ENCODE data around the gene FFAR3.
"Not testable (repeated sequence)": the region's sequence is repeated elsewhere in the genome, so short reads cannot be mapped to it uniquely, and the experiment has no call there.

FFAR3 gene

DNA sequence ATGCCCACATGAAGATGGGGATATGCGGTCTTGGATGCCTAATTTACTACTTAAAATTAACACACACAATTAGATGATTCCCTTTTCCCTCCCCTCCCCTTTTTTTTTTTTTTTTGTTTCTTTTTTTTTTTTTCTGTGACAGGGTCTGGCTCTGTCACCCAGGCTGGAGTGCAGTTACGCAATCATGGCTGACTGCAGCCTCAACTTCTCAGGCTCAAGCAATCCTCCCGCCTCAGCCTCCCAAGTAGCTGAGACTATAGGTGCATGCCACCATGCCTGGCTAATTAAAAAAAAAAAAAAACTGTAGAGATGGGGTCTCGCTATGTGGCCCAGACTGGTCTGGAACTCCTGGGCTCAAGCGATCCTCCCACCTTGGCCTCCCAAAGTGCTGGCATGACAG lies 21.3 kb downstream of the FFAR3 start:
- not testable (repeated sequence) for H3K4me1 ChIP-seq (ENCODE audit: control insufficient read depth, insufficient read depth, low read length); H3K27ac ChIP-seq (ENCODE audit: low read depth, low read length); H3K9ac ChIP-seq (ENCODE audit: low read depth, low read length); H3K4me3 ChIP-seq (ENCODE audit: low read depth, low read length); H3K36me3 ChIP-seq (ENCODE audit: control insufficient read depth, insufficient read depth, low read length); H3K27me3 ChIP-seq (ENCODE audit: control insufficient read depth, insufficient read depth, low read length)
- H3K9me3 ChIP-seq (ENCODE audit: control insufficient read depth, insufficient read depth, low read length) = peaks cover 12% of the 10 kb centered on the region

DNA sequence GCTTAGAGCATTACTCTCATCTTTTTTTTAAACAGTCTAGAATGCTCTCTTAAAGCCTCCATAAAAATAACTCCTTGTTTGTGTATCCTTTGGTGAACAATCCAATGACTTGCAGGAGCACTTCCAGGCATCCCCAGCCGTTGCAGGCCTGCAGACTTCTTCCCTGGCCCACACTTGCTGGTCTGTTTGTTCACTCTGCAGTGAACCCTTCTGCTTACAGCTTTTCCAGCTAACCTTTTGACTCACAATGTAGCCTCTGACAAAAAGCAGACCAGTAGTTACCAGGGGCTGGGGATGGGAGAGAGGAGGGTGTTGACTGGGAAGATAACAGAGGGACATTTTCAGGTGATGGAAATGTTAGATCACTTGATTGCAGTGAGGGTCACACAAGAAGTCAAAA lies 21.7 kb downstream of the FFAR3 start:
- Histone ChIP-seq H3K27me3 (ENCODE audit: control insufficient read depth, insufficient read depth, low read length) (no peaks in the 10 kb centered on the region), H3K9me3 (ENCODE audit: control insufficient read depth, insufficient read depth, low read length) (peaks cover 12% of the 10 kb centered on the region), H3K9ac (ENCODE audit: low read depth, low read length) (no peak overlapping the region), H3K36me3 (ENCODE audit: control insufficient read depth, insufficient read depth, low read length) (no peaks in the 10 kb centered on the region), H3K27ac (ENCODE audit: low read depth, low read length) (no peak overlapping the region), H3K4me1 (ENCODE audit: control insufficient read depth, insufficient read depth, low read length) (no peaks in the 10 kb centered on the region), H3K4me3 (ENCODE audit: low read depth, low read length) (no peak overlapping the region)

DNA sequence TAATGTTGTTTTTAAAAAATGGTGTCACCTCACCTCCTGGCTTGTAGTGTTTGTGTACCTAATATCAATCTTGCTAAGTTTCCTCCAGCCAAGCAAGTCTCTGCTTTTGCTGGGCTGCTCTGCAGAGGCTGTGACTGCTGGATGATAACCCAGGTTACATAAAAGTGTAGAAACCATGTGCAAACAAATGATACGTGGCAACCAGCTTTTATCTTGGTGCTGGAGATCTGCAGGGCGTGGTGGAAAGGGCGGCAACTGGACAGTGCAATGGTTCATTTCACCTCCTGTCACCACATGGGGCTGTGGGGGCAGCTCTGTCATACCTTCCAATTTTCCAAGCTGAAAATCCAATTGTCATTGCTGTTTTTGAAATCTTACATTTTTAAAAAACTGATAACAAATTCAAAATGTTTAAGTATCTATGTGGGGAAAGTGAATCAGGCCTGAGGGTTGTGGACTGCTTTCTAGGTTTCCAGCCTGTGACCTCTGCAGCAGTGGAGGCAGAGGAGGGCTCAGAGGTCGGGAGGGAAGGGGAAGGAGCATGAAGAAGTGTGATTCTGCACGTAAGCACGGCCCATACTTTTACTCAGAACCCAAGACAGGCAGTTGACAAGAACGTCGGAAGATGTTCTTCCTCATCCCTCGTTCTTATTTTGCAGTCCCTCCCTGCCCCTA lies 22.3 kb downstream of the FFAR3 start:
- Histone ChIP-seq H3K9me3 (ENCODE audit: control insufficient read depth, insufficient read depth, low read length) (peaks cover 16% of the 10 kb centered on the region), H3K9ac (ENCODE audit: low read depth, low read length) (no peak overlapping the region), H3K27ac (ENCODE audit: low read depth, low read length) (no peak overlapping the region)

DNA sequence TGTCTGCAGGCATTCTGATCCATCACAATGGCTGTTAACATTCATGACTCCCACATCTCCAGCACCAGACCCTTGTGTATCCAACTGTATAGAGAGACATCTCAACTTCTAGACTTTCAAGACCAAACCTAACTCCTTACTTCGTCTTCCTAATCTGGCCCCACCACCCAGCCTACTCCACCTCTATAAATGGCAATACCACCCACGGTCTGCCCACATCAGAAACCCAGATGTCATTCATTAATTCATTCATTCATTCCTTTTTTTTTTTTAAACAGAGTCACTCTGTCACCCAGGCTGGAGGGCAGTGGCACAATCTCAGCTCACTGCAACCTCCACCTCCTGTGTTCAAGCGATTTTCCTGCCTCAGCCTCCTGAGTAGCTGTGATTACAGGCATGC lies 23.1 kb downstream of the FFAR3 start:
- H3K27me3 ChIP-seq (ENCODE audit: control insufficient read depth, insufficient read depth, low read length) = no peaks in the 10 kb centered on the region
- no peak overlapping the region for H3K4me3 ChIP-seq (ENCODE audit: low read depth, low read length)
- H3K9me3 ChIP-seq (ENCODE audit: control insufficient read depth, insufficient read depth, low read length) = peaks cover 21% of the 10 kb centered on the region
- H3K4me1 ChIP-seq (ENCODE audit: control insufficient read depth, insufficient read depth, low read length) = no peaks in the 10 kb centered on the region
- no peak overlapping the region for H3K9ac ChIP-seq (ENCODE audit: low read depth, low read length)
- H3K36me3 ChIP-seq (ENCODE audit: control insufficient read depth, insufficient read depth, low read length) = no peaks in the 10 kb centered on the region
- no peak overlapping the region for H3K27ac ChIP-seq (ENCODE audit: low read depth, low read length)

More for the DNA sequence above, 22.3 kb downstream of the FFAR3 start:
- Histone ChIP-seq H3K4me1 (ENCODE audit: control insufficient read depth, insufficient read depth, low read length) (no peaks in the 10 kb centered on the region), H3K36me3 (ENCODE audit: control insufficient read depth, insufficient read depth, low read length) (no peaks in the 10 kb centered on the region), H3K27me3 (ENCODE audit: control insufficient read depth, insufficient read depth, low read length) (no peaks in the 10 kb centered on the region), H3K4me3 (ENCODE audit: low read depth, low read length) (no peak overlapping the region)

DNA sequence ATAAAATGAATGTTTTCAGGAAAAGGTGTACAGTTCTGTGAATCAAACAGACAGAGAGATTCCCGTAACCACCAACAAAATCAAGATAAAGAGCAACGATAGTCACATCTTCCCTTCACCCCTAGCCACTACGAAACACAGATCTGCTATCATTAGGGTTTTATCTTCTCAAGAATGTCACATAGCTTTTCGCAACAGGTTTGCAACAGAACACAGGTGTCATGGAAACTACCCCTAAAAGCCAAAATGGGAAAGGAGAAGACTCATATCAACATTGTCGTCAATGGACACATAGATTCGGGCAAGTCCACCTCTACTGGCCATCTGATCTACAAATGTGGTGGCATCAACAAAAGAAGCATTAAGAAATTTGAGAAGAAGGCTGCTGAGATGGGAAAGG lies 23.7 kb downstream of the FFAR3 start:
- H3K4me3 ChIP-seq (ENCODE audit: low read depth, low read length) = no peak overlapping the region

DNA sequence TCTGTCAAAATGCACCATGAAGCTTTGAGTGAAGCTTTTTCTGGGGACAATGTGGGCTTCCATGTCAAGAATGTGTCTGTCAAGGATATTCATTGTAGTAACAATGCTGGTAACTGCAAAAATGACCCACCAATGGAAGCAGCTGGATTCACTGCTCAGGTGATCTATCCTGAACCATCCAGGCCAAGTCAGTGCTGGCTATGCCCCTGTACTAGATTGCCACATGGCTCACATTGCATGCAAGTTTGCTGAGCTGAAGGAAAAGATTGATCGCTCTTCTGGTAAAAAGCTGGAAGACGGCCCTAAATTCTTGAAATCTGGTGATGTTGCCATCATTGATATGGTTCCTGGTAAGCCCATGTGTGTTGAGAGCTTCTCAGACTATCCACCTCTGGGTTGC lies 25.3 kb downstream of the FFAR3 start:
- Histone ChIP-seq H3K9me3 (ENCODE audit: control insufficient read depth, insufficient read depth, low read length) (peaks cover 35% of the 10 kb centered on the region), H3K4me3 (ENCODE audit: low read depth, low read length) (no peak overlapping the region), H3K4me1 (ENCODE audit: control insufficient read depth, insufficient read depth, low read length) (no peaks in the 10 kb centered on the region), H3K9ac (ENCODE audit: low read depth, low read length) (no peak overlapping the region), H3K27me3 (ENCODE audit: control insufficient read depth, insufficient read depth, low read length) (no peaks in the 10 kb centered on the region), H3K36me3 (ENCODE audit: control insufficient read depth, insufficient read depth, low read length) (no peaks in the 10 kb centered on the region), H3K27ac (ENCODE audit: low read depth, low read length) (no peak overlapping the region)

More for the DNA sequence above, 23.7 kb downstream of the FFAR3 start:
- no peaks in the 10 kb centered on the region for H3K27me3 ChIP-seq (ENCODE audit: control insufficient read depth, insufficient read depth, low read length)
- no peaks in the 10 kb centered on the region for H3K36me3 ChIP-seq (ENCODE audit: control insufficient read depth, insufficient read depth, low read length)
- H3K9me3 ChIP-seq (ENCODE audit: control insufficient read depth, insufficient read depth, low read length) = peaks cover 27% of the 10 kb centered on the region
- no peaks in the 10 kb centered on the region for H3K4me1 ChIP-seq (ENCODE audit: control insufficient read depth, insufficient read depth, low read length)
- H3K9ac ChIP-seq (ENCODE audit: low read depth, low read length) = no peak overlapping the region
- no peak overlapping the region for H3K27ac ChIP-seq (ENCODE audit: low read depth, low read length)

DNA sequence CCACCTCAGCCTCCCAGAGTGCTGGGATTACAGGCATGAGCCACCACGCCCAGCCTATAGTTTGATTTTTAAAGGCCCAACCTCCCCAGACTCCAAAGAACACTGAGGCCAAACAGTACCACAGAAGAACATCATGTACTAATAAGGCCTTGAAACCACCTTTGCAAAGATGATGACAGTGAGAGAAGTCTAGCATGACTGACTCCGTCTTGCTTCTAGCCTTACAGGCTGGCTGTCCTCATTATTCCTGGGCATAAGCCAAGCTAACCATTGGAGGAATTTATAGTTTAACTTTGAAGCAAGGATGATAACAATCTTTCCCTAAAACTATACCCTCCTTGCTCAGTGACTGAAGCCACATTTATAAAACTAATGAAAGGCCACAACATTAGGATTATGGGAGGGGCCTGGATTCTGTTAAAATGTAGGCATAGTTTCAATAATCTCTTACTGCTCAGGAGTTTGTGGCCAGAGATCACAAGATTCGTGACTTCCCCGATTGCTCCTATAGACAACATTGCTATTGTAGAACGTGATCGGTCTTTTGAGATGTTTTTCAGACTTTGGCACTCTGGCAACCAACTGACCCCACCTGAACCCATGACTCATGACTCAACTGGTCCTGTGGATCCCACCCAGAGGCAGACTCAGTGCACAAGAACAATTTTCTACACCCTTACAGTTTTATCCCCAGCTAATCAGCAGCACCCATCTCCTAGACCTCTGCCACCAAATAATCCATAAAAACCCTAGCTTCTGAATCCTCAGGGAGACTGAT lies 30.2 kb downstream of the FFAR3 start:
- no peaks in the 10 kb centered on the region for H3K4me1 ChIP-seq (ENCODE audit: control insufficient read depth, insufficient read depth, low read length)
- H3K9ac ChIP-seq (ENCODE audit: low read depth, low read length) = no peak overlapping the region
- peaks cover 29% of the 10 kb centered on the region for H3K9me3 ChIP-seq (ENCODE audit: control insufficient read depth, insufficient read depth, low read length)
- no peaks in the 10 kb centered on the region for H3K36me3 ChIP-seq (ENCODE audit: control insufficient read depth, insufficient read depth, low read length)
- H3K4me3 ChIP-seq (ENCODE audit: low read depth, low read length) = no peak overlapping the region
- no peak overlapping the region for H3K27ac ChIP-seq (ENCODE audit: low read depth, low read length)
- no peaks in the 10 kb centered on the region for H3K27me3 ChIP-seq (ENCODE audit: control insufficient read depth, insufficient read depth, low read length)

DNA sequence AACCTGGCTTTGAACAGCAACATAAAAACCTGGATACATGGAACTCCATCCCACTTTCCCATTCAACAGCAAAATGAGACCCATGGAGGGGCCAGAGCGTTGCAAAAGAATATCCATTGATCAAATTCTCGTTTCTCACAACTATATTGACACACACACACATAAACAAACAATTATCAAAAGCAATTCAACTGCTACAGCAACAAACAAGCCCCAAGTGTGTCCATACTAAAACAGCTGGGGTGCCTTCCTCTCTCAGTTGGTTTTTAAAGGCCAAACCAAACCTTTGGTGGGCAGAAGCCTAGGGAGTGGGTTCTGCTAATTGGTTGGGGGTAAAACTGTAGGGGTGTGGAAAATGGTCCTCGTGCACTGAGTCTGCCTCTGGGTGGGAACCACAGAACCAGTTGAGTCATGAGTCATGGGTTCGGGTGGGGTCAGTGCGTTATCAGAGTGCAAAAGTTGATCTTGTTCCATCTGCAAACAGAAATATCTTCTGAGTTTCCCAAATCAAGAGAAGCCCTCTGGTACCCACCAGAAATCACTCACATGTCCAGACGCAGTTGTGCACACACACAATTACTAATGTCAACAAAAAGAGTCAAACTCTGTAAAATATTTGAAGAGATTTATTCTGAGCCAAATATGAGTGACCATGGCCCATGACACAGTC lies 31.1 kb downstream of the FFAR3 start:
- no peaks in the 10 kb centered on the region for H3K4me1 ChIP-seq (ENCODE audit: control insufficient read depth, insufficient read depth, low read length)
- no peaks in the 10 kb centered on the region for H3K36me3 ChIP-seq (ENCODE audit: control insufficient read depth, insufficient read depth, low read length)
- peaks cover 23% of the 10 kb centered on the region for H3K9me3 ChIP-seq (ENCODE audit: control insufficient read depth, insufficient read depth, low read length)
- H3K27me3 ChIP-seq (ENCODE audit: control insufficient read depth, insufficient read depth, low read length) = no peaks in the 10 kb centered on the region
- no peak overlapping the region for H3K4me3 ChIP-seq (ENCODE audit: low read depth, low read length)
- no peak overlapping the region for H3K9ac ChIP-seq (ENCODE audit: low read depth, low read length)
- H3K27ac ChIP-seq (ENCODE audit: low read depth, low read length) = no peak overlapping the region

DNA sequence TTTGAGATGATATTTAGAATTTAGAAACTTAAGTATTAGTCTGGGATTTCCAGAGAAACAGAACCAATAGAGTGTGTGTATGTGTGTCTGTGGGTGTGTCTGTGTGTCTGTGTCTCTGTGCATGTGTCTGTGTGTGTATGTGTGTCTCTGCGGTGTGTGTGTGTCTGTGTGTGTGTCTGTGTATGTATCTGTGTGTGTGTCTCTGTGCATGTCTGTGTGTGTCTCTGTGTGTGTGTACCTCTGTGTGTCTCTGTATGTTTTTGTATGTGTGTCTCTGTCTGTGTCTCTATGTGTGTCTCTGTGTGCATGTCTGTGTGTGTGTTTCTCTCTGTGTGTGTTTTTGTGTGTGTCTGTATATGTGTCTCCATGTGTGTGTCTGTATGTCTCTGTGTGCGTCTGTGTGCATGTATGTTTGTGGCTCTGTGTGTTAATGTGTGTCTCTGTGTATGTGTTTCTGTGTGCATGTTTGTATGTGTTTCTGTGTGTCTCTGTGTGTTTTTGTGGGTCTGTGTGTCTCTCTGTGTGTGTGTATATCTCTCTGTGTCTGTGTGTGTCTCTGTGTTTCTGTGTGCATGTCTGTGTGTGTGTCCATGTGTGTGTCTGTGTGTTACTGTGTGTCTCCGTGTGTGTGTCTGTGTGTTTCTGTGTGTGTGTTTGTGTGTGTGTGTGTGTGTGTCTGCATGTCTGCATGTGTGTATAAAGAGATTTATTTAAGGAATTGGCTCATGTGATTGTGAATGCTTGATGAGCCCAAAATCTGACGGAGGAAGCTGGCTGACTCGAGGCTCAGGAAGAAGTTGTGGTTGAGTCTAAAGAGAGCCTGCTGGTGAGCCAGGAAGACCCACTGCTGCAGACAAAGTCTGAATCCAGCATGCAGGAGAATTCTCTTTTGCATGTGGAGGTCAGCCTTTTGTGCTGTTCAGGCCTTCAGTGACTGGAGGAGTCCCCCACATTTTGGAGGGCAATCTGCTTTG lies 34.8 kb downstream of the FFAR3 start:
- no peaks in the 10 kb centered on the region for H3K9me3 ChIP-seq (ENCODE audit: control insufficient read depth, insufficient read depth, low read length)
- no peak overlapping the region for H3K27ac ChIP-seq (ENCODE audit: low read depth, low read length)
- H3K9ac ChIP-seq (ENCODE audit: low read depth, low read length) = no peak overlapping the region
- H3K27me3 ChIP-seq (ENCODE audit: control insufficient read depth, insufficient read depth, low read length) = no peaks in the 10 kb centered on the region
- H3K4me1 ChIP-seq (ENCODE audit: control insufficient read depth, insufficient read depth, low read length) = no peaks in the 10 kb centered on the region
- H3K4me3 ChIP-seq (ENCODE audit: low read depth, low read length) = no peak overlapping the region
- no peaks in the 10 kb centered on the region for H3K36me3 ChIP-seq (ENCODE audit: control insufficient read depth, insufficient read depth, low read length)

DNA sequence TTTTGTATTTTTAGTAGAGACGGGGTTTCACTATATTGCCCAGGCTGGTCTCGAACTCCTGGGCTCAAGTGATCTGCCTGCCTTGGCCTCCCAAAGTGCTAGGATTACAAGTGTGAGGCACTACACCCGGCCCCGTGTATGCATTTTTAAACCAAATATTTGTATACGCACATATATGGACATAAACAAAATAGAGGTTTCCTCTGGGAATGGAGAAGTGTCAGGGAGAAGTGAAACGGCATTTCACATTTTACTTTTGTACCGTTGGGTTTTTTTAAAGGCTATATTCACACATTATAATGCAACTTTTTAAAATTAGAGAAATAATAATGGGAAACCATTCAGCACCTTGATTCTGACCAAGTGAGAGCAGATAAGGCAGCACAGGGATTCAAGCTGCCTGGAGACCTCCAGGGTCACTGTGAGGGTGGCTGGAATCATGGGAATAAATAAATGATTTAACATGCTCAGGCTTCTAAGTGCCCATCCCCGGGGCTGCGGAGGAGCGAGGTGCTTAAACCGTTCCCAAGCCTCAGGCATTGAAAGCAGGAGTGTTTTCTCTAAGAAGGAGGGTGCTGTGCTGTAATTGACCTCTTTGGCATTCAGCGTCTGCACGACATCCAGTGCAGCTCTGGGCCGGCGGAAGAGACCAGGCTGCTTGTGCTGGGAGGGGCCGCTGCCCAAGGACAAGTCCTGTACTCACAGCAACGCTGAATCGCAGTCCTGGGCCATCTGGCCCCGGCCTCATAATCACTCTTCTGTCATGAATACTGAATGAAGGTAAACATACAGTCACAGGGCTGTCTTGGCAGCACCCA lies 37.3 kb downstream of the FFAR3 start:
- no peaks in the 10 kb centered on the region for H3K9me3 ChIP-seq (ENCODE audit: control insufficient read depth, insufficient read depth, low read length)
- no peak overlapping the region for H3K27ac ChIP-seq (ENCODE audit: low read depth, low read length)
- no peak overlapping the region for H3K9ac ChIP-seq (ENCODE audit: low read depth, low read length)
- no peak overlapping the region for H3K4me3 ChIP-seq (ENCODE audit: low read depth, low read length)
- no peaks in the 10 kb centered on the region for H3K4me1 ChIP-seq (ENCODE audit: control insufficient read depth, insufficient read depth, low read length)
- H3K27me3 ChIP-seq (ENCODE audit: control insufficient read depth, insufficient read depth, low read length) = no peaks in the 10 kb centered on the region
- H3K36me3 ChIP-seq (ENCODE audit: control insufficient read depth, insufficient read depth, low read length) = no peaks in the 10 kb centered on the region

All from HUES48 (cell line).